ENCODE results near the gene GPSM1. TPM values are rescaled to one million over a fixed set of nuclear protein-coding genes. Genes with fewer than 3 reads are reported as not detected.

Gene GPSM1
- total and polyA plus RNA-seq, 9 of the 15 experiments (the other 6 are each of a cell fraction or from before 2014, with no cell fraction given): 0.04 to 14.2 (median 3.1) TPM

GRCh38 chr9:136400038-136400834 lies 72.9 kb downstream of the GPSM1 start, which contains the start of gene SNAPC4 (continued):
- no peak for TF ChIP-seq ZNF318 (IDR thresholded peaks at IDR 0.05; ENCODE audit: borderline replicate concordance in 1 of 2, low read depth in 1 of 2)
- no peak for TF ChIP-seq POLR2H (tag; IDR thresholded peaks at IDR 0.05; ENCODE audit: low read depth)
- no peak for TF ChIP-seq NFIC (IDR thresholded peaks at IDR 0.05)
- TF ChIP-seq TSC22D4 (tag; IDR thresholded peaks at IDR 0.05): no peak
- no peak for TF ChIP-seq ZFP30 (CRISPR knock-in tag; IDR thresholded peaks at IDR 0.05; ENCODE audit: borderline replicate concordance)
- TF ChIP-seq STAT6 (CRISPR knock-in tag; IDR thresholded peaks at IDR 0.05): no peak

All from K562 (cell line).